Right lobe of liver (tissue), 4 donors: ENCODE measurements around the gene ATP7B.

ENCODE experiments used
- POLR2A ChIP-seq: fragments of 450-650 bp; IDR thresholded peaks from one replicate; pipeline ENCODE4 v1.6.1; 2017; ENCODE audit warnings: antibody characterized with exemption, mild to moderate bottlenecking
- TF ChIP-seq, protein P1 (sequence below), 4 donors: fragments of 200-600 bp in 3 of 4; fragments of 450-650 bp in 1 of 4; IDR thresholded peaks; one replicate each; pipeline versions ENCODE4 v1.5.1 to v1.8.0; 2016 to 2022; ENCODE audit warnings: antibody characterized with exemption in 4 of 4, mild to moderate bottlenecking in 2 of 4
- donor health status: DM: no; HTN: no; CAD: no.
- donor health status: DM: no; HTN: no; CAD: no.
- donor health status: DM: no; HTN: yes; CAD: no.

DNA sequence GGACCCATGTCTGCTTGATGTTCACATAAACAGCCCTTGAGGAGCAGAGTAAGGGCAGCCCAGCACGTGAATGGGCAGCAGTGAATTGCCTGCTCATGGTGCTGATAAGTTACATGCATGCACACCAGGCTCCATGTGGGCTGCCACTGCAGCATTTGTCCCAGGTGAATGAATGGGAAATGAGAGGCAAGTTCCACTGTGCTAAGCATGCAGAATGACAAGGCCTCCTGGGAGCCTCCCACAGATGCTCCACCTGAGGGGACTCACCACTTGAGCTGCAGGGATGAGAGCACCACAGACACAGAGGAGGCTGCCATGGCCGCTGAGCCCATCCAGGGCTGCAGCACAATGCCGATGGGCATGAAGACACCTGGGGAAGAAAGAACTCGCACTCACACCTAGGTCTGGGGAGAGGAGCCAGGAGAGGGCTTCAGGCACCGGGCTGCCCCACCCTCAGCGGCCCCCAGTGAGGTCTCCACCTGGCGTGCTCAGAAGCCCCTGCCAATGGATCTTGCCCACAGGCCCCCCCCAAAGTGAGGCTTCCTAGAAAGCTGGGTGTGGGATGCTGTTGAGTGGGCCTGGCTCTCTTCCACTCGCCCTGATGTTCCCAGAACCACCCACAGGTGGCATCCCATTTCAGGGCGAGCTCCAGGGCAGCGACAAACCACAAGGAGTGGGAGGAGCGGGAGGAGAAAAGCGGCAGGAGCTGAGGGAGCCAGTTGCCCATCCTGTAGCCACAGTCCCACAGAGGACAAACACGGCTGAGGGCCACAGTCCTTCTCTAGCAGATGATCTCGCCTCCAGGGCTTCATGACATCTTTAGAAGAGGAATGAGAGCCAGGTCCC, 75.7 kb downstream of the ATP7B start:
- TF ChIP-seq POLR2A, result no peak
- TF ChIP-seq, protein P1, sequence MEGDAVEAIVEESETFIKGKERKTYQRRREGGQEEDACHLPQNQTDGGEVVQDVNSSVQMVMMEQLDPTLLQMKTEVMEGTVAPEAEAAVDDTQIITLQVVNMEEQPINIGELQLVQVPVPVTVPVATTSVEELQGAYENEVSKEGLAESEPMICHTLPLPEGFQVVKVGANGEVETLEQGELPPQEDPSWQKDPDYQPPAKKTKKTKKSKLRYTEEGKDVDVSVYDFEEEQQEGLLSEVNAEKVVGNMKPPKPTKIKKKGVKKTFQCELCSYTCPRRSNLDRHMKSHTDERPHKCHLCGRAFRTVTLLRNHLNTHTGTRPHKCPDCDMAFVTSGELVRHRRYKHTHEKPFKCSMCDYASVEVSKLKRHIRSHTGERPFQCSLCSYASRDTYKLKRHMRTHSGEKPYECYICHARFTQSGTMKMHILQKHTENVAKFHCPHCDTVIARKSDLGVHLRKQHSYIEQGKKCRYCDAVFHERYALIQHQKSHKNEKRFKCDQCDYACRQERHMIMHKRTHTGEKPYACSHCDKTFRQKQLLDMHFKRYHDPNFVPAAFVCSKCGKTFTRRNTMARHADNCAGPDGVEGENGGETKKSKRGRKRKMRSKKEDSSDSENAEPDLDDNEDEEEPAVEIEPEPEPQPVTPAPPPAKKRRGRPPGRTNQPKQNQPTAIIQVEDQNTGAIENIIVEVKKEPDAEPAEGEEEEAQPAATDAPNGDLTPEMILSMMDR (IDR thresholded peaks at IDR 0.05), result peak; percentile 15 to 30 (median 25)
